Neuronal stem cell (in vitro differentiated cells): ENCODE measurements around the gene G3BP2.
"Not testable (repeated sequence)": the region's sequence is repeated elsewhere in the genome, so short reads cannot be mapped to it uniquely, and the experiment has no call there.

Experiments used
- DNase-seq: peaks from one replicate; pipeline ENCODE4 v3.0.0-alpha.2; 2013; ENCODE audit warnings: low spot score
- H2AFZ ChIP-seq: one replicate; pipeline ENCODE4 v1.6.1; 2013; ENCODE audit warnings: mild to moderate bottlenecking, low read length, inconsistent platforms
- H2AK5ac ChIP-seq: 2 replicates; pipeline ENCODE4 v1.6.1; 2013; ENCODE audit warnings: low read depth, mild to moderate bottlenecking, inconsistent platforms, low read length, moderate library complexity, mixed read lengths
- H2BK120ac ChIP-seq: 2 replicates; pipeline ENCODE4 v1.6.1; 2013; ENCODE audit warnings: low read depth, mild to moderate bottlenecking, inconsistent platforms, low read length, moderate library complexity, mixed read lengths
- H2BK12ac ChIP-seq: one replicate; pipeline ENCODE4 v1.6.1; 2013; ENCODE audit warnings: low read length, inconsistent platforms
- H2BK15ac ChIP-seq: 2 replicates; pipeline ENCODE4 v1.6.1; 2013; ENCODE audit warnings: mild to moderate bottlenecking, low read length, inconsistent platforms, mixed read lengths
- H2BK5ac ChIP-seq: one replicate; pipeline ENCODE4 v1.6.1; 2013; ENCODE audit warnings: inconsistent platforms, mild to moderate bottlenecking, low read length, moderate library complexity
- H3K14ac ChIP-seq: one replicate; pipeline ENCODE4 v1.6.1; 2013; ENCODE audit warnings: low read length, inconsistent platforms
- H3K18ac ChIP-seq: 2 replicates; pipeline ENCODE4 v1.6.1; 2013; ENCODE audit warnings: low read length, inconsistent platforms
- H3K23ac ChIP-seq: 2 replicates; pipeline ENCODE4 v1.6.1; 2013; ENCODE audit warnings: low read depth, mild to moderate bottlenecking, mixed read lengths, low read length, inconsistent platforms; ENCODE audit not compliant: poor library complexity
- H3K27ac ChIP-seq: replicated peaks from 3 replicates; pipeline ENCODE4 v1.5.1; 2013; ENCODE audit warnings: low read length, inconsistent platforms
- H3K27me3 ChIP-seq, 3 experiments: 2 replicates each; pipeline ENCODE4 v1.6.1; 2013; ENCODE audit warnings: low read length in 3 of 3, mild to moderate bottlenecking in 2 of 3, inconsistent platforms in 1 of 3, low read depth in 1 of 3, mixed read lengths in 1 of 3, moderate library complexity in 1 of 3; ENCODE audit not compliant: control insufficient read depth in 3 of 3, insufficient read depth in 3 of 3
- H3K36me3 ChIP-seq, 2 donors: replicated peaks in 1 of 2; 2 replicates each; pipeline ENCODE4 v1.6.1; 2013; ENCODE audit warnings: low read length in 2 of 2; ENCODE audit not compliant: control insufficient read depth in 2 of 2, insufficient read depth in 2 of 2
- H3K4ac ChIP-seq: 2 replicates; pipeline ENCODE4 v1.6.1; 2013; ENCODE audit warnings: inconsistent platforms, mild to moderate bottlenecking, low read length, moderate library complexity
- H3K4me1 ChIP-seq, 2 donors: 1 replicate in 1 of 2; 2 replicates in 1 of 2; pipeline ENCODE4 v1.6.1; 2013; ENCODE audit warnings: low read length in 2 of 2, low read depth in 1 of 2; ENCODE audit not compliant: control insufficient read depth in 2 of 2, insufficient read depth in 1 of 2
- H3K4me2 ChIP-seq: one replicate; pipeline ENCODE4 v1.6.1; 2013; ENCODE audit warnings: mild to moderate bottlenecking, low read length, inconsistent platforms; ENCODE audit not compliant: insufficient read depth, poor library complexity, severe bottlenecking
- H3K4me3 ChIP-seq, 2 donors: 2 replicates each; pipeline ENCODE4 v1.5.1; 2013; ENCODE audit warnings: low read length in 2 of 2, mild to moderate bottlenecking in 2 of 2, inconsistent platforms in 1 of 2, moderate library complexity in 1 of 2
- H3K79me1 ChIP-seq: one replicate; pipeline ENCODE4 v1.6.1; 2013; ENCODE audit warnings: low read depth, mild to moderate bottlenecking, inconsistent platforms, low read length, moderate library complexity
- H3K9ac ChIP-seq: one replicate; pipeline ENCODE4 v1.6.1; 2013; ENCODE audit warnings: mild to moderate bottlenecking, low read depth, low read length, inconsistent platforms; ENCODE audit not compliant: poor library complexity
- H3K9me3 ChIP-seq, 2 donors: replicated peaks in 1 of 2; 2 replicates each; pipeline versions ENCODE3 to v1.6.1; 2013; ENCODE audit warnings: low read length in 2 of 2, mild to moderate bottlenecking in 2 of 2, inconsistent platforms in 1 of 2, low read depth in 1 of 2, mixed read lengths in 1 of 2, moderate library complexity in 1 of 2; ENCODE audit not compliant: control insufficient read depth in 2 of 2, insufficient read depth in 1 of 2
- H4K8ac ChIP-seq: one replicate; pipeline ENCODE4 v1.6.1; 2013; ENCODE audit warnings: low read depth, mild to moderate bottlenecking, inconsistent platforms, low read length, moderate library complexity
- H4K91ac ChIP-seq: one replicate; pipeline ENCODE4 v1.6.1; 2013; ENCODE audit warnings: low read length, low read depth, mild to moderate bottlenecking, inconsistent platforms; ENCODE audit not compliant: poor library complexity
- WGBS, 2 donors: extraction: QIAGEN DNeasy Blood & Tissue Kit; methylation state at CpG; one replicate each; pipeline ENCODE4 v1.1.7; 2013; ENCODE audit warnings: missing lambda C conversion rate in 2 of 2, mixed read lengths in 1 of 2; ENCODE audit not compliant: insufficient read length in 2 of 2, insufficient replicate concordance in 1 of 2; ENCODE audit errors: extremely low coverage in 2 of 2; 5-methylcytosine and 5-hydroxymethylcytosine counted together

Gene G3BP2

DNA sequence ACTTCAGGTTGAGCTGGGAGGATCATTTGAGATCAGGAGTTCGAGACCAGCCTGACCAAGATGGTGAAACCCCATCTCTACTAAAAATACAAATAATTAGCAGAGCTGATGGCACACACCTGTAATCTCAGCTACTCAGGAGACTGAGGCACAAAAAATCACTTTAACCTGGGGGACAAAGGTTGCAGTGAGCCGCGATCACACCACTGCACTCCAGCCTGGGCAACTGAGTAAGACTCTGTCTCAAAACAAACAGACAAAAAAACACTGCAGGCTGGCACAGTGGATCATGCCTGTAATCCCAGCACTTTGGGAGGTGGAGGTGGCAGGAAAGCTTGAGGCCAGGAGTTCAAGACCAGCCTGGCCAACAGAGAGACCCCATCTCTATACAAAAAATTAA lies 8.6 kb downstream of the G3BP2 start:
- H3K4me3 ChIP-seq, H3K79me1 ChIP-seq, H3K27ac ChIP-seq, H4K91ac ChIP-seq, H3K14ac ChIP-seq, H3K4ac ChIP-seq, H2BK15ac ChIP-seq, H2AK5ac ChIP-seq, H3K4me1 ChIP-seq, H2BK12ac ChIP-seq, H3K23ac ChIP-seq, H2AFZ ChIP-seq, H3K4me2 ChIP-seq, DNase-seq, H3K9ac ChIP-seq, H3K27me3 ChIP-seq, H3K9me3 ChIP-seq, H2BK5ac ChIP-seq, H3K18ac ChIP-seq, H4K8ac ChIP-seq, H2BK120ac ChIP-seq: not testable (repeated sequence)
- WGBS, 2 donors: no CpG with 5 or more reads among the region's 3 CpGs
- peaks cover 0 to 53% of the 10 kb centered on the region in 2 donors for H3K36me3 ChIP-seq

DNA sequence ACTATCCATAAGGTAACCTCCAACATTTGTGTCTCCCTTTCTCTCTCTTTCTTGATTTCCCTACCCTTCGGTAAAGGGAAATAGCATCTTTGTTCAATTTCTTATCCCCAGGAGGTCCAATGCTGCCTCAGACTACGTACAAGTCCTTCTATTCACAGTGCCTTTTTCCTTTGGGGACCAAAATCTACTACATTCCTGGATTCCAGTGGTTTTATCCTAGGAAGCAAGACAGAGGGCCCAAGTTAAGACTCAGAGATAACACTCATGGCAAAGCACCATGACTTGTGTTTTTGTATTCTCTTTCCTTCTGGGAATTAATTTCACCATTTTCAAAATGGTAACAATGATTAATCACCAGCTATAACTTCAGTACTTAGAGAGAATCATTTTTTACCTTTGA lies 10.6 kb downstream of the G3BP2 start:
- Histone ChIP-seq H2AFZ (no peak overlapping the region), H3K27me3 (no peaks in the 10 kb centered on the region), H3K9me3 (no peaks in the 10 kb centered on the region), H3K4me1 (no peaks in the 10 kb centered on the region), H3K14ac (no peak overlapping the region), H2BK5ac (no peak overlapping the region), H2BK12ac (no peak overlapping the region), H4K8ac (no peak overlapping the region), H2BK15ac (no peak overlapping the region), H3K27ac (no peak overlapping the region), H2BK120ac (no peak overlapping the region), H3K4ac (no peak overlapping the region), H3K18ac (no peak overlapping the region), H3K79me1 (no peaks in the 10 kb centered on the region), H3K9ac (no peak overlapping the region), H4K91ac (no peak overlapping the region), H3K4me3 (no peak overlapping the region), H3K4me2 (no peak overlapping the region), H3K36me3 (peaks cover 6 to 67% of the 10 kb centered on the region in 2 donors), H2AK5ac (no peak overlapping the region), H3K23ac (no peak overlapping the region)
- WGBS, 2 donors: no CpG with 5 or more reads among the region's 2 CpGs
- no peak for DNase-seq

DNA sequence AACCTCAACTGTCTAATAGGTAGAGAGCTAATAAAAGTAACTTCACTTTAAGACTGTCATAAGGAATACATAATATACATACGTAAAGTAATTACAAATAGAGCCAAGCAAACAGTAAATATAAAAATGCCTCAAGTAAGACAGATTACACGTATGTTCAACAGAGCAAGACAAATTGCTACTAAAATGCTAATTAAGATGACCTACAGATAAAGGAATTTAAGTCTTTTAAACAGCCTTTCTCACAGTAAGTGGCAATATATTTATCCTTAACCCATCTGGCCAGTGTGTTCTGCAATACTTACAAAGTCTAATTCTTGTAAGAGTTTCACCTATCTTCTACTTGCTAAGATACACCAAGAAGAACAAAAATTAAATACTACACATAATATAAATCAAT lies 12.7 kb downstream of the G3BP2 start:
- H4K8ac ChIP-seq: no peak overlapping the region
- H3K4me1 ChIP-seq: no peaks in the 10 kb centered on the region
- H3K36me3 ChIP-seq: peaks cover 10 to 81% of the 10 kb centered on the region in 2 donors
- no peak overlapping the region for H2BK12ac ChIP-seq
- H3K4ac ChIP-seq: no peak overlapping the region
- no CpG with 5 or more reads among the region's 2 CpGs for WGBS, 2 donors
- no peak overlapping the region for H2AFZ ChIP-seq
- no peak for DNase-seq
- no peak overlapping the region for H3K4me3 ChIP-seq
- no peak overlapping the region for H3K23ac ChIP-seq
- no peak overlapping the region for H2AK5ac ChIP-seq
- no peak overlapping the region for H2BK15ac ChIP-seq
- H3K14ac ChIP-seq: no peak overlapping the region
- H3K4me2 ChIP-seq: no peak overlapping the region
- no peak overlapping the region for H3K18ac ChIP-seq
- H3K27ac ChIP-seq: no peak overlapping the region
- H3K9ac ChIP-seq: no peak overlapping the region
- H2BK5ac ChIP-seq: no peak overlapping the region
- H3K9me3 ChIP-seq: no peaks in the 10 kb centered on the region
- no peaks in the 10 kb centered on the region for H3K79me1 ChIP-seq
- no peaks in the 10 kb centered on the region for H3K27me3 ChIP-seq
- no peak overlapping the region for H2BK120ac ChIP-seq
- no peak overlapping the region for H4K91ac ChIP-seq

DNA sequence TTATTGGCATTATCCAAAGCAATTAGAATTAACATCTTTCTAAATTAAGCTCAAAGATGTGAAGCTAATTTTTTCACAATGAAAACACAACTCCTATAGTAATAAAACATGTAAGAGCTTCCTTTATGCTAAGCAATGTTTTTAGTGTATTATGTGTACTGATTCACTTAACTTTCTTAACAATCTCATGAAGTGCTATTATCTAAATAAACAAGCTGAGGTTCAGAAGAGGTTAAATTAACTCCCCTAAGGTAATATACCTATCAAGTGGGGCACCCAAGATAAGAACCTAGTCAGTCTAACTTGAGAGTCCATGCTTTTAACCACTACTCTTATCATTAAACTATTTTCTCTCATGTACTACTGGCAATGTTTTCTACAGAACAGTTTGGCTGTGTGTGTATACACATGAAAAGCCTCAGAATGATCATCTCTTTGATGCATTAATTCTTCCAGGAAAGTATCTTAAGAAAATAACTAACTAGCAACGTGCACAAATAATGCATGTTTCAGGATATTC lies 13.6 kb downstream of the G3BP2 start:
- no peak for DNase-seq
- no peak overlapping the region for H3K23ac ChIP-seq
- H3K4me1 ChIP-seq: no peaks in the 10 kb centered on the region
- no peak overlapping the region for H3K14ac ChIP-seq
- H3K9me3 ChIP-seq: no peaks in the 10 kb centered on the region
- H3K27ac ChIP-seq: no peak overlapping the region
- H3K4me3 ChIP-seq: no peak overlapping the region
- no peak overlapping the region for H3K18ac ChIP-seq
- H2BK12ac ChIP-seq: no peak overlapping the region
- no peak overlapping the region for H4K8ac ChIP-seq
- WGBS, 2 donors: no CpG with 5 or more reads among the region's 1 CpG
- H3K4ac ChIP-seq: no peak overlapping the region
- no peak overlapping the region for H3K4me2 ChIP-seq
- H2BK15ac ChIP-seq: no peak overlapping the region
- no peak overlapping the region for H2AFZ ChIP-seq
- H3K27me3 ChIP-seq: no peaks in the 10 kb centered on the region
- no peak overlapping the region for H4K91ac ChIP-seq
- H3K9ac ChIP-seq: no peak overlapping the region
- H2BK5ac ChIP-seq: no peak overlapping the region
- H2BK120ac ChIP-seq: no peak overlapping the region
- H3K79me1 ChIP-seq: no peaks in the 10 kb centered on the region
- H2AK5ac ChIP-seq: no peak overlapping the region
- H3K36me3 ChIP-seq: peaks cover 12 to 84% of the 10 kb centered on the region in 2 donors
